GM12878 (cell line): Measurements from ENCODE around the gene LAD1. TPM values are rescaled to one million over a fixed set of nuclear protein-coding genes. Genes with fewer than 3 reads are reported as not detected.

Experiments
- ATAC-seq: fragments of 200-7000 bp; cut with Tn5 transposase; 3 replicates; pipeline ENCODE4 v1.9.1; 2020; ENCODE audit warnings: mild to moderate bottlenecking, moderate library complexity
- BruUV-seq: library from RNA; stranded (reverse); fragments of 400-500 nt; replicated peaks from 2 replicates; lab custom pipeline; 2021; lab: Mats Ljungman, UMichigan
- CTCF ChIA-PET: fragments of 300-600 bp; sonication (Branson Sonifier 250); formaldehyde crosslinking; extraction: SDS; loops from one replicate; lab custom pipeline; 2021; ENCODE audit warnings: inconsistent platforms; lab: Yijun Ruan, JAX
- POLR2A ChIA-PET: fragments of 350-600 bp; formaldehyde crosslinking; extraction: SDS; loops from one replicate; lab custom pipeline; 2021; ENCODE audit warnings: inconsistent platforms; lab: Charles Lee
- RAD21 ChIA-PET: fragments of 300-600 bp; sonication (Branson Sonifier 250); formaldehyde crosslinking; loops from one replicate; lab custom pipeline; 2023; ENCODE audit warnings: antibody characterized with exemption; ENCODE audit not compliant: unreplicated experiment; lab: Charles Lee
- SMC1A ChIA-PET: fragments of 300-600 bp; sonication (Branson Sonifier 250); formaldehyde crosslinking; loops from one replicate; lab custom pipeline; 2023; ENCODE audit not compliant: unreplicated experiment, uncharacterized antibody; lab: Charles Lee
- DNase-seq: peaks from one replicate; pipeline ENCODE4 v3.0.0-alpha.2; 2011; ENCODE audit warnings: low read depth, low spot score
- FAIRE-seq: peaks from 3 replicates; lab custom pipeline; 2011; peaks lifted over from hg19 to GRCh38; lab: Jason Lieb, UNC
- H2AFZ ChIP-seq: 2 replicates; pipeline ENCODE4 v1.6.0; 2011; ENCODE audit warnings: low read depth, low read length, control low read depth; ENCODE audit not compliant: control insufficient read depth
- H3K27ac ChIP-seq: 2 replicates; pipeline ENCODE4 v1.5.1; 2011; ENCODE audit warnings: control low read depth; ENCODE audit not compliant: control insufficient read depth, insufficient read depth
- H3K27me3 ChIP-seq, 2 experiments: replicated peaks in 1 of 2; 2 replicates each; pipeline versions ENCODE4 v1.6.0 to v1.6.1; 2011; ENCODE audit warnings: low read length in 1 of 2; ENCODE audit not compliant: control insufficient read depth in 2 of 2, insufficient read depth in 2 of 2
- H3K36me3 ChIP-seq, 2 experiments: 2 replicates each; pipeline ENCODE4 v1.5.1; 2011; ENCODE audit warnings: low read length in 1 of 2; ENCODE audit not compliant: control insufficient read depth in 2 of 2, insufficient read depth in 2 of 2
- H3K4me1 ChIP-seq: 2 replicates; pipeline ENCODE4 v1.6.1; 2011; ENCODE audit warnings: mild to moderate bottlenecking, low read length, moderate library complexity, mixed read lengths; ENCODE audit not compliant: control insufficient read depth, insufficient read depth
- H3K4me2 ChIP-seq: 2 replicates; pipeline ENCODE4 v1.6.0; 2011; ENCODE audit warnings: control low read depth; ENCODE audit not compliant: control insufficient read depth, insufficient read depth
- H3K4me3 ChIP-seq: fragments of 200-600 bp; sonication (generic); 2 replicates; pipeline ENCODE4 v1.5.1; 2016
- H3K79me2 ChIP-seq: 2 replicates; pipeline ENCODE4 v1.6.0; 2011; ENCODE audit warnings: low read length; ENCODE audit not compliant: control insufficient read depth, insufficient read depth
- H3K9ac ChIP-seq: 2 replicates; pipeline ENCODE4 v1.8.0; 2011; ENCODE audit warnings: low read length, control low read depth, mixed read lengths; ENCODE audit not compliant: control insufficient read depth, insufficient read depth
- H3K9me3 ChIP-seq: replicated peaks from 3 replicates; pipeline ENCODE4 v1.5.1; 2011; ENCODE audit warnings: mild to moderate bottlenecking, low read length; ENCODE audit not compliant: control insufficient read depth, insufficient read depth
- H4K20me1 ChIP-seq: 2 replicates; pipeline ENCODE4 v1.6.0; 2011; ENCODE audit not compliant: control insufficient read depth, insufficient read depth
- CBX5 ChIP-seq: sonication (generic); IDR thresholded peaks from 2 replicates; pipeline ENCODE4 v1.6.1; 2016; ENCODE audit warnings: low read depth, moderate library complexity, mild to moderate bottlenecking, inconsistent platforms
- FOS ChIP-seq: IDR thresholded peaks from 3 replicates; pipeline ENCODE4 v1.6.1; 2011; ENCODE audit warnings: borderline replicate concordance; ENCODE audit not compliant: insufficient read length; ENCODE audit errors: extremely low read depth
- MTA2 ChIP-seq: fragments of 450-650 bp; IDR thresholded peaks from 2 replicates; pipeline ENCODE4 v1.6.1; 2016; ENCODE audit warnings: low read depth, mild to moderate bottlenecking, moderate library complexity
- NFXL1 ChIP-seq: fragments of 450-650 bp; IDR thresholded peaks from 2 replicates; pipeline ENCODE4 v1.6.1; 2017; ENCODE audit warnings: antibody characterized with exemption, mild to moderate bottlenecking, borderline replicate concordance
- PAX5 ChIP-seq: IDR thresholded peaks from 2 replicates; pipeline ENCODE4 v1.6.1; 2011; ENCODE audit warnings: low read depth, low read length, borderline replicate concordance
- PML ChIP-seq: IDR thresholded peaks from 2 replicates; pipeline ENCODE4 v1.6.1; 2012; ENCODE audit warnings: low read length, inconsistent platforms
- SMAD5 ChIP-seq: IDR thresholded peaks from 2 replicates; pipeline ENCODE4 v1.6.1; 2016; ENCODE audit warnings: antibody characterized with exemption, low read depth
- SMC3 ChIP-seq: IDR thresholded peaks from 2 replicates; pipeline ENCODE4 v1.6.1; 2011; ENCODE audit warnings: low read length, improper control_type of control experiment, borderline replicate concordance
- YBX1 ChIP-seq: fragments of 450-650 bp; IDR thresholded peaks from 2 replicates; pipeline ENCODE4 v1.6.1; 2016; ENCODE audit warnings: antibody characterized with exemption
- ZNF384 ChIP-seq: IDR thresholded peaks from 2 replicates; pipeline ENCODE4 v1.6.1; 2012; ENCODE audit warnings: low read depth, mild to moderate bottlenecking, low read length, improper control_type of control experiment, borderline replicate concordance
- WGBS: methylation state at CpG from one replicate; pipeline ENCODE4 v1.1.6; 2016; ENCODE audit warnings: low lambda C conversion rate; ENCODE audit not compliant: insufficient replicate concordance, insufficient coverage; ENCODE audit errors: missing lambda C conversion rate; 5-methylcytosine and 5-hydroxymethylcytosine counted together
- in situ Hi-C: fragments of 300-500 bp; cut with MboI; formaldehyde crosslinking; loops from 9 replicates; pipeline ENCODE4 v1.14.3; 2018; ENCODE audit warnings: mixed read lengths
- intact Hi-C: fragments of 100-400 bp; cut with micrococcal nuclease; formaldehyde crosslinking; loops from one replicate; pipeline ENCODE4 v1.14.2; 2022; ENCODE audit not compliant: unreplicated experiment
- polyA plus RNA-seq, 11 experiments: library from polyadenylated mRNA; depleted of rRNA in 4 of 11; unstranded in 6 of 11; stranded (reverse) in 5 of 11; fragments of >200 nt; fragmentation: Nextera tagmentation in 4 of 11; fragmentation: Illumina TruSeq in 1 of 11; extraction: Ambion mirVana in 4 of 11; extraction: Trizol in 1 of 11; gene quantifications; 1 replicate in 1 of 11; 2 replicates in 10 of 11; pipeline versions ENCODE4 v1.2.1 to v1.2.3, GENCODE V29; 2011 to 2016; ENCODE audit warnings: inconsistent platforms in 2 of 11, missing spikeins in 2 of 11, low read depth in 1 of 11
- total RNA-seq, 4 experiments: library from RNA; depleted of rRNA in 3 of 4; stranded (reverse); fragments of >200 nt in 3 of 4; fragmentation: Illumina TruSeq in 1 of 4; extraction: Trizol in 1 of 4; gene quantifications; 2 replicates each; pipeline versions ENCODE4 v1.2.1 to v1.2.3, GENCODE V29; 2013 to 2021
- TF ChIP-seq, protein P1 (sequence below): IDR thresholded peaks from 2 replicates; pipeline ENCODE4 v1.6.1; 2011; ENCODE audit warnings: low read depth, mild to moderate bottlenecking, low read length, moderate library complexity, borderline replicate concordance; ENCODE audit errors: extremely low read depth
- TF ChIP-seq, protein P2 (sequence below): fragments of 450-650 bp; formaldehyde crosslinking; IDR thresholded peaks from 2 replicates; pipeline ENCODE4 v1.5.0; 2022; ENCODE audit warnings: mild to moderate bottlenecking, missing genetic modification characterization
- TF ChIP-seq, protein P3 (sequence below): fragments of 450-650 bp; IDR thresholded peaks from 2 replicates; pipeline ENCODE4 v1.6.1; 2018; ENCODE audit warnings: mild to moderate bottlenecking, low read depth, moderate library complexity; ENCODE audit not compliant: partially characterized antibody

LAD1 gene
- total and polyA plus RNA-seq, 10 of the 15 experiments (the other 5 are each of a cell fraction or from before 2014, with no cell fraction given) = 0.05 to 0.48 (median 0.32) TPM; not detected in 3

DNA sequence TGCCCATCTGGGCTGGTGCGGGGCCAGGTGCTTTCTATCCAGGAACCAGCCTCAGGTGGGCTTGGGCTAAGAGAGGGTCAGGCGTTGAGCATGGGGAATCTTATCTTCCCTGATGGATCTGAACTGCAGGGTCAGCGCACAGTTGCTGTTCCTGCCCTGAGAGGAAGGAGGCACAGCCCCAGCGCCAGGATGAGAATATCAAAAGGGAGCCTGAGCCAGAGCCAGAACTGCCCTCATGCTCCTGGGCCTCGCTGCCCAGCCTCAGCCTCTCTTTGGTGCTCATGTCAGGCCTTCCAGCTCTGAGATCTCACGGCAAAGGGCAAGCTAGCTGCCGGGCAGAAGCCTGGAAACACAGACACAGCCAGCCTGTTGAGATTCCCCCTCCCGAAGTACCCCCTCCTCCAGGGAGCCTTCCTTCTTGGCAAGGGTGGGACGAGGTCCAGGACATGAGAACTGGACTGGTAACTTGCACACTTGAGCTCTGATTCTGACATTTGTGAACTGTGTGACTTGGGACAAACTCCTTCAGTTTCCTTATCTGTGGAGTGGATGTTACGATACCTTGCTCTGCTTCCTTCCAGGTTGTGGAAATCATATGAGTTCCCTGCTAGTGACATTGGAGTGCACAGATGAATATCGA, 1.2 kb upstream of the LAD1 start:
- DNase-seq (no peak), FAIRE-seq (no peak), ATAC-seq (no peak)
- in situ Hi-C loops = no loop called here
- no TSS peak for BruUV-seq
- Histone ChIP-seq H3K4me2 (no peak overlapping the region), H3K79me2 (no peaks in the 10 kb centered on the region), H3K27me3 (no peaks in the 10 kb centered on the region), H2AFZ (no peak overlapping the region), H3K4me3 (no peak overlapping the region), H3K9me3 (no peaks in the 10 kb centered on the region), H3K9ac (no peak overlapping the region), H4K20me1 (no peaks in the 10 kb centered on the region), H3K36me3 (no peaks in the 10 kb centered on the region), H3K27ac (no peak overlapping the region), H3K4me1 (peaks cover 11% of the 10 kb centered on the region)
- SMC1A ChIA-PET = interaction anchor here (1.0 to 12.3 kb wide), 2 partner anchors 9 to 11 kb away, joined by 3 to 374 read pairs; no protein-coding TSS in a partner anchor
- intact Hi-C loops = no loop called here
- RAD21 ChIA-PET = interaction anchor here (12.1 kb wide), 1 partner anchor 12 kb away, joined by 340 read pairs; no protein-coding TSS in a partner anchor
- POLR2A ChIA-PET = interaction anchor here (11.9 kb wide), 1 partner anchor 12 kb away, joined by 228 read pairs; no protein-coding TSS in a partner anchor
- CTCF ChIA-PET = interaction anchor here (0.5 to 14.4 kb wide), 4 partner anchors 12 to 123 kb away, joined by 3 to 623 read pairs (median 4); no protein-coding TSS in a partner anchor
- no peak for TF ChIP-seq CBX5
- TF ChIP-seq, protein P1, sequence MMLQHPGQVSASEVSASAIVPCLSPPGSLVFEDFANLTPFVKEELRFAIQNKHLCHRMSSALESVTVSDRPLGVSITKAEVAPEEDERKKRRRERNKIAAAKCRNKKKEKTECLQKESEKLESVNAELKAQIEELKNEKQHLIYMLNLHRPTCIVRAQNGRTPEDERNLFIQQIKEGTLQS = no peak
- no peak for TF ChIP-seq PML
- no peak for TF ChIP-seq SMC3
- TF ChIP-seq NFXL1 = no peak
- no peak for TF ChIP-seq FOS
- TF ChIP-seq PAX5 = no peak
- TF ChIP-seq, protein P2, sequence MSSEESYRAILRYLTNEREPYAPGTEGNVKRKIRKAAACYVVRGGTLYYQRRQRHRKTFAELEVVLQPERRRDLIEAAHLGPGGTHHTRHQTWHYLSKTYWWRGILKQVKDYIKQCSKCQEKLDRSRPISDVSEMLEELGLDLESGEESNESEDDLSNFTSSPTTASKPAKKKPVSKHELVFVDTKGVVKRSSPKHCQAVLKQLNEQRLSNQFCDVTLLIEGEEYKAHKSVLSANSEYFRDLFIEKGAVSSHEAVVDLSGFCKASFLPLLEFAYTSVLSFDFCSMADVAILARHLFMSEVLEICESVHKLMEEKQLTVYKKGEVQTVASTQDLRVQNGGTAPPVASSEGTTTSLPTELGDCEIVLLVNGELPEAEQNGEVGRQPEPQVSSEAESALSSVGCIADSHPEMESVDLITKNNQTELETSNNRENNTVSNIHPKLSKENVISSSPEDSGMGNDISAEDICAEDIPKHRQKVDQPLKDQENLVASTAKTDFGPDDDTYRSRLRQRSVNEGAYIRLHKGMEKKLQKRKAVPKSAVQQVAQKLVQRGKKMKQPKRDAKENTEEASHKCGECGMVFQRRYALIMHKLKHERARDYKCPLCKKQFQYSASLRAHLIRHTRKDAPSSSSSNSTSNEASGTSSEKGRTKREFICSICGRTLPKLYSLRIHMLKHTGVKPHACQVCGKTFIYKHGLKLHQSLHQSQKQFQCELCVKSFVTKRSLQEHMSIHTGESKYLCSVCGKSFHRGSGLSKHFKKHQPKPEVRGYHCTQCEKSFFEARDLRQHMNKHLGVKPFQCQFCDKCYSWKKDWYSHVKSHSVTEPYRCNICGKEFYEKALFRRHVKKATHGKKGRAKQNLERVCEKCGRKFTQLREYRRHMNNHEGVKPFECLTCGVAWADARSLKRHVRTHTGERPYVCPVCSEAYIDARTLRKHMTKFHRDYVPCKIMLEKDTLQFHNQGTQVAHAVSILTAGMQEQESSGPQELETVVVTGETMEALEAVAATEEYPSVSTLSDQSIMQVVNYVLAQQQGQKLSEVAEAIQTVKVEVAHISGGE (CRISPR knock-in tag) = no peak
- TF ChIP-seq YBX1 = no peak
- TF ChIP-seq, protein P3, sequence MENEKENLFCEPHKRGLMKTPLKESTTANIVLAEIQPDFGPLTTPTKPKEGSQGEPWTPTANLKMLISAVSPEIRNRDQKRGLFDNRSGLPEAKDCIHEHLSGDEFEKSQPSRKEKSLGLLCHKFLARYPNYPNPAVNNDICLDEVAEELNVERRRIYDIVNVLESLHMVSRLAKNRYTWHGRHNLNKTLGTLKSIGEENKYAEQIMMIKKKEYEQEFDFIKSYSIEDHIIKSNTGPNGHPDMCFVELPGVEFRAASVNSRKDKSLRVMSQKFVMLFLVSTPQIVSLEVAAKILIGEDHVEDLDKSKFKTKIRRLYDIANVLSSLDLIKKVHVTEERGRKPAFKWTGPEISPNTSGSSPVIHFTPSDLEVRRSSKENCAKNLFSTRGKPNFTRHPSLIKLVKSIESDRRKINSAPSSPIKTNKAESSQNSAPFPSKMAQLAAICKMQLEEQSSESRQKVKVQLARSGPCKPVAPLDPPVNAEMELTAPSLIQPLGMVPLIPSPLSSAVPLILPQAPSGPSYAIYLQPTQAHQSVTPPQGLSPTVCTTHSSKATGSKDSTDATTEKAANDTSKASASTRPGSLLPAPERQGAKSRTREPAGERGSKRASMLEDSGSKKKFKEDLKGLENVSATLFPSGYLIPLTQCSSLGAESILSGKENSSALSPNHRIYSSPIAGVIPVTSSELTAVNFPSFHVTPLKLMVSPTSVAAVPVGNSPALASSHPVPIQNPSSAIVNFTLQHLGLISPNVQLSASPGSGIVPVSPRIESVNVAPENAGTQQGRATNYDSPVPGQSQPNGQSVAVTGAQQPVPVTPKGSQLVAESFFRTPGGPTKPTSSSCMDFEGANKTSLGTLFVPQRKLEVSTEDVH = no peak
- no peak for TF ChIP-seq ZNF384
- no peak for TF ChIP-seq SMAD5
- no peak for TF ChIP-seq MTA2
- 52% methylated on average over 11 of the region's 11 CpGs for WGBS
